Fibroblast of lung (primary cell): ENCODE measurements around the gene GRIK1. TPM values are rescaled to one million over a fixed set of nuclear protein-coding genes. Genes with fewer than 3 reads are reported as not detected.
A peak's percentile ranks its signal among the peaks of the same experiment; 100 is the strongest.

Source experiments
- DNase-seq, 2 donors: peaks; one replicate each; pipeline versions ENCODE4 v3.0.0 to v3.0.0-alpha.2; 2010; ENCODE audit warnings: low read depth in 2 of 2
- H2AFZ ChIP-seq: 2 replicates; pipeline ENCODE4 v1.5.1; 2012; ENCODE audit warnings: low read length, control low read depth, inconsistent platforms
- H3K27ac ChIP-seq: 2 replicates; pipeline ENCODE4 v1.5.1; 2011; ENCODE audit warnings: low read length, control low read depth; ENCODE audit not compliant: insufficient read depth
- H3K27me3 ChIP-seq: 2 replicates; pipeline ENCODE4 v1.5.1; 2011; ENCODE audit warnings: mild to moderate bottlenecking, low read length; ENCODE audit not compliant: control insufficient read depth, insufficient read depth
- H3K36me3 ChIP-seq: 2 replicates; pipeline ENCODE4 v1.5.1; 2011; ENCODE audit warnings: low read length; ENCODE audit not compliant: control insufficient read depth, insufficient read depth
- H3K4me1 ChIP-seq: 2 replicates; pipeline ENCODE4 v1.5.1; 2011; ENCODE audit warnings: low read length; ENCODE audit not compliant: control insufficient read depth, insufficient read depth; ENCODE audit errors: extremely low read depth
- H3K4me2 ChIP-seq: 2 replicates; pipeline ENCODE4 v1.5.1; 2011; ENCODE audit warnings: low read length, control low read depth; ENCODE audit not compliant: insufficient read depth; ENCODE audit errors: extremely low read depth
- H3K4me3 ChIP-seq, 4 experiments: fragments of 200-600 bp in 1 of 4; sonication (generic) in 1 of 4; replicated peaks in 1 of 4; 2 replicates each; pipeline ENCODE4 v1.5.1; 2011 to 2016; ENCODE audit warnings: low read length in 4 of 4, low read depth in 3 of 4, mild to moderate bottlenecking in 3 of 4, control low read depth in 2 of 4, inconsistent platforms in 1 of 4, mixed read lengths in 1 of 4; ENCODE audit not compliant: insufficient read depth in 1 of 4; ENCODE audit errors: control extremely low read depth in 1 of 4
- H3K79me2 ChIP-seq: 2 replicates; pipeline ENCODE4 v1.5.1; 2012; ENCODE audit warnings: mild to moderate bottlenecking, low read length, inconsistent platforms; ENCODE audit not compliant: control insufficient read depth, insufficient read depth
- H3K9ac ChIP-seq: 2 replicates; pipeline ENCODE4 v1.5.1; 2011; ENCODE audit warnings: mild to moderate bottlenecking, low read length, control low read depth; ENCODE audit not compliant: insufficient read depth
- H3K9me3 ChIP-seq: 2 replicates; pipeline ENCODE4 v1.5.1; 2012; ENCODE audit warnings: low read depth, low read length; ENCODE audit not compliant: control insufficient read depth, insufficient read depth
- H4K20me1 ChIP-seq: 2 replicates; pipeline ENCODE4 v1.5.1; 2011; ENCODE audit warnings: low read length; ENCODE audit not compliant: control insufficient read depth, insufficient read depth; ENCODE audit errors: extremely low read depth
- EZH2 ChIP-seq: IDR thresholded peaks from 2 replicates; pipeline ENCODE4 v1.5.1; 2012; ENCODE audit warnings: low read length, control low read depth, mild to moderate bottlenecking; ENCODE audit errors: missing control alignments
- polyA plus RNA-seq, 2 donors: library from polyadenylated mRNA; depleted of rRNA in 1 of 2; stranded (reverse) in 1 of 2; unstranded in 1 of 2; fragments of >200 nt; gene quantifications; 2 replicates each; pipeline ENCODE4 v1.2.1, GENCODE V29; 2011 to 2012; ENCODE audit warnings: missing spikeins in 1 of 2
- total RNA-seq: library from RNA; depleted of rRNA; stranded (reverse); fragments of >200 nt; gene quantifications from 2 replicates; pipeline ENCODE4 v1.2.1, GENCODE V29; 2014
- TF ChIP-seq, protein P1 (sequence below), 2 donors: IDR thresholded peaks in 1 of 2; conservative IDR thresholded peaks in 1 of 2; 1 replicate in 1 of 2; 2 replicates in 1 of 2; pipeline ENCODE4 v1.5.1; 2011 to 2012; ENCODE audit warnings: low read length in 2 of 2, control low read depth in 1 of 2, inconsistent platforms in 1 of 2, low read depth in 1 of 2, mild to moderate bottlenecking in 1 of 2

Gene GRIK1
- total and polyA plus RNA-seq, 2 donors (not counting 1 experiment from before 2014, with no cell fraction given) = not detected

- no peaks in the 10 kb centered on the region for H3K9me3 ChIP-seq
- H3K4me1 ChIP-seq = peaks cover 3% of the 10 kb centered on the region
- H3K4me3 ChIP-seq = no peak overlapping the region
- H3K79me2 ChIP-seq = no peaks in the 10 kb centered on the region
- no peaks in the 10 kb centered on the region for H3K36me3 ChIP-seq
- H3K4me2 ChIP-seq = no peak overlapping the region
- TF ChIP-seq EZH2 = no peak
- TF ChIP-seq, protein P1, sequence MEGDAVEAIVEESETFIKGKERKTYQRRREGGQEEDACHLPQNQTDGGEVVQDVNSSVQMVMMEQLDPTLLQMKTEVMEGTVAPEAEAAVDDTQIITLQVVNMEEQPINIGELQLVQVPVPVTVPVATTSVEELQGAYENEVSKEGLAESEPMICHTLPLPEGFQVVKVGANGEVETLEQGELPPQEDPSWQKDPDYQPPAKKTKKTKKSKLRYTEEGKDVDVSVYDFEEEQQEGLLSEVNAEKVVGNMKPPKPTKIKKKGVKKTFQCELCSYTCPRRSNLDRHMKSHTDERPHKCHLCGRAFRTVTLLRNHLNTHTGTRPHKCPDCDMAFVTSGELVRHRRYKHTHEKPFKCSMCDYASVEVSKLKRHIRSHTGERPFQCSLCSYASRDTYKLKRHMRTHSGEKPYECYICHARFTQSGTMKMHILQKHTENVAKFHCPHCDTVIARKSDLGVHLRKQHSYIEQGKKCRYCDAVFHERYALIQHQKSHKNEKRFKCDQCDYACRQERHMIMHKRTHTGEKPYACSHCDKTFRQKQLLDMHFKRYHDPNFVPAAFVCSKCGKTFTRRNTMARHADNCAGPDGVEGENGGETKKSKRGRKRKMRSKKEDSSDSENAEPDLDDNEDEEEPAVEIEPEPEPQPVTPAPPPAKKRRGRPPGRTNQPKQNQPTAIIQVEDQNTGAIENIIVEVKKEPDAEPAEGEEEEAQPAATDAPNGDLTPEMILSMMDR (conservative IDR thresholded peaks at IDR 0.05 in 1 of 2, IDR thresholded peaks at IDR 0.05 in 1 of 2; ENCODE audit: low read depth in 1 of 2, low read length in 2 of 2) = no peak
- H3K27ac ChIP-seq = no peak overlapping the region
- no peaks in the 10 kb centered on the region for H3K27me3 ChIP-seq
- DNase-seq = no peak
- H4K20me1 ChIP-seq = no peaks in the 10 kb centered on the region
- H2AFZ ChIP-seq = no peak overlapping the region
- no peak overlapping the region for H3K9ac ChIP-seq
These were observed 280.9 kb downstream of the GRIK1 start for GRCh38 chr21:29658934-29659203.

- Histone ChIP-seq H4K20me1 (no peaks in the 10 kb centered on the region), H3K9me3 (no peaks in the 10 kb centered on the region), H3K27ac (no peak overlapping the region), H3K4me1 (peaks cover 3% of the 10 kb centered on the region), H3K79me2 (no peaks in the 10 kb centered on the region), H3K4me3 (no peak overlapping the region), H3K36me3 (no peaks in the 10 kb centered on the region), H3K9ac (no peak overlapping the region), H2AFZ (no peak overlapping the region), H3K4me2 (no peak overlapping the region), H3K27me3 (no peaks in the 10 kb centered on the region)
- TF ChIP-seq, protein P1 (conservative IDR thresholded peaks at IDR 0.05 in 1 of 2, IDR thresholded peaks at IDR 0.05 in 1 of 2; ENCODE audit: low read depth in 1 of 2, low read length in 2 of 2) = no peak
- TF ChIP-seq EZH2 = no peak
- DNase-seq = no peak
These were observed 281.4 kb downstream of the GRIK1 start for GRCh38 chr21:29658177-29658933.

- no peak overlapping the region for H3K4me3 ChIP-seq
- no peaks in the 10 kb centered on the region for H3K9me3 ChIP-seq
- no peak for DNase-seq
- H3K36me3 ChIP-seq = no peaks in the 10 kb centered on the region
- no peak overlapping the region for H3K27ac ChIP-seq
- no peak for TF ChIP-seq EZH2
- TF ChIP-seq, protein P1 (conservative IDR thresholded peaks at IDR 0.05 in 1 of 2, IDR thresholded peaks at IDR 0.05 in 1 of 2; ENCODE audit: low read depth in 1 of 2, low read length in 2 of 2) = no peak
- H3K27me3 ChIP-seq = no peaks in the 10 kb centered on the region
- H3K9ac ChIP-seq = no peak overlapping the region
- no peak overlapping the region for H2AFZ ChIP-seq
- H3K4me2 ChIP-seq = peak overlapping the region; percentile 66
- H3K4me1 ChIP-seq = peaks cover 3% of the 10 kb centered on the region
- no peaks in the 10 kb centered on the region for H3K79me2 ChIP-seq
- H4K20me1 ChIP-seq = no peaks in the 10 kb centered on the region
These were observed 282.4 kb downstream of the GRIK1 start for GRCh38 chr21:29657240-29657989.
